ENCODE results near the gene RXRA.

The RXRA gene

DNA sequence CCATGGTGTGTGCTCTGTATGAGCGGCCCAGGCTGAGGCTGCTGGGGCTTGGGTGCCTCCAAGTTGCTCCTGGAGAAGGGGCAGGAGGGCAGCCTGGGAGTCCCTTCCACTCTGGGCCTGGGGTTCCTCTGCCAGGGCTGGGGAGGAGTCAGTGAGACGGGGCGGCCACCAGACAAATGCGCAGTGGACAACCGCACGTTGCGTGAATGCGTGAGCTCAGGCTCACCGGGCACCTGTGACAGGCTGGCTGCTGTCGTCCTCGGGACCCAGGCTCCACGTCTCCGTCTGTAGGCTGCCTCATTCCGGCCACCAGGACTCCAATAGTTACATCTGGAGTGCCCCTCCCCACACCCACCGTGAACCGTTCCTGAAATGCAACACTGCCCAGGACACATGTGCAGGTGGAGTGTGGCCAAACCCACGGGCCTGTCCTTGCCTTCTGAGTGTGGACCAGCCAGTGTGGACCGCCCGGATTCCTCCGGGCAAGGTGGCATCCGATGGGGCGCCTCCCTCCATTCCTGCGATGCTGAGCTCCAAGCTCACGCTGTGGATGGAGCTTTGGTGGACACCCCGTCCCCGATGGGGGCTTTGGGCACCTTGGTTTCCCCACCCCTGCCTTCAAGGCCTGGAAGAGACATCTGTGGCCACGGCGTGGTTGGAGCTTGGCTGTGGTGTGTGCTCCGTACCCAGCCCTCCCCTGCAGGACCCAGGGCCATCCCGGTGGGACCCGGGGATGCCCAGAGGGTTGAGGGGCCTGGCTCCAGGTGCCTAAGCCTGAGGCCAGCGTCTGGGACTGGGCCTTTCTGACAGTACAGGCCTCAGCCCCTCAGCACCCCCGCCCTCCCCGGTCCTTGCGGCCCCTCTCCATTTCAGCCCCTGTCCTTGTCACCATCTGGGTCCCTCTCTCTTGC, 34.0 kb upstream of the RXRA start:
- TF ChIP-seq FOXP2 (optimal IDR thresholded peaks at IDR 0.05; ENCODE audit: control extremely low read depth, extremely low read length, insufficient read depth): no peak
- Histone ChIP-seq H3K9me3 (ENCODE audit: low read depth, low read length) (no peaks in the 10 kb centered on the region), H3K36me3 (ENCODE audit: insufficient read depth, low read length) (no peaks in the 10 kb centered on the region), H3K27ac (peak overlapping the region; percentile 97), H3K4me3 (no peak overlapping the region), H3K9ac (ENCODE audit: insufficient read length) (no peak overlapping the region)
- DNase-seq (ENCODE audit: low read depth, low spot score): no peak

DNA sequence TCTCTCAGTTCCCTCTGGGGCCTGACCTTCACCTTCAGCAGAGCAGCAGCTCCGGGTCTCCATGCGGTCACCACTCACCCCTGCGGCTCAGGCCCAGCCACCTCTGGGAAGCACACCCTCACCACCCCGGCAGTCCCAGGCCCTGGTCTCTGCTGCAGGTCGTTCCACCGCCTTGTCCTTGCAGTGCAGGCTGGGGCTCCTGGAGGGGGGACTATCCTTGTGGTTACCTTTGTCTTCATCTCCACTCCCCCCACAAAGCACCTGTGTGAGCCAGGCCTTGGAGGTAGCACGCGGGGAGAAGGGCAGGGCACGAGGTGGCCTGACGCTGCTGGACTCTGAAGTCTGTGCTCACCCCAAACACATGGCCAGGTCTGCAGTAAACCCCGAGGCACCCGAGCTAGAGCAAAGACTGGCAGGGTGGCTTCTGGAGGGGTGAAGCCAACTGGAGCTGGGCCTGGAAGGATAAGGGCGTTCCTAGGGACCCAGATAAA, 33.2 kb upstream of the RXRA start:
- Histone ChIP-seq H3K9ac (ENCODE audit: insufficient read length) (peak overlapping the region; percentile 53), H3K4me3 (peak overlapping the region; percentile 68), H3K9me3 (ENCODE audit: low read depth, low read length) (no peaks in the 10 kb centered on the region), H3K36me3 (ENCODE audit: insufficient read depth, low read length) (no peaks in the 10 kb centered on the region), H3K27ac (peak overlapping the region; percentile 97)
- no peak for DNase-seq (ENCODE audit: low read depth, low spot score)
- no peak for TF ChIP-seq EZH2 (IDR thresholded peaks at IDR 0.05)
- TF ChIP-seq POLR2AphosphoS5 (IDR thresholded peaks at IDR 0.05; ENCODE audit: borderline replicate concordance, low read depth, low read length): no peak
- no peak for TF ChIP-seq FOXP2 (optimal IDR thresholded peaks at IDR 0.05; ENCODE audit: control extremely low read depth, extremely low read length, insufficient read depth)

DNA sequence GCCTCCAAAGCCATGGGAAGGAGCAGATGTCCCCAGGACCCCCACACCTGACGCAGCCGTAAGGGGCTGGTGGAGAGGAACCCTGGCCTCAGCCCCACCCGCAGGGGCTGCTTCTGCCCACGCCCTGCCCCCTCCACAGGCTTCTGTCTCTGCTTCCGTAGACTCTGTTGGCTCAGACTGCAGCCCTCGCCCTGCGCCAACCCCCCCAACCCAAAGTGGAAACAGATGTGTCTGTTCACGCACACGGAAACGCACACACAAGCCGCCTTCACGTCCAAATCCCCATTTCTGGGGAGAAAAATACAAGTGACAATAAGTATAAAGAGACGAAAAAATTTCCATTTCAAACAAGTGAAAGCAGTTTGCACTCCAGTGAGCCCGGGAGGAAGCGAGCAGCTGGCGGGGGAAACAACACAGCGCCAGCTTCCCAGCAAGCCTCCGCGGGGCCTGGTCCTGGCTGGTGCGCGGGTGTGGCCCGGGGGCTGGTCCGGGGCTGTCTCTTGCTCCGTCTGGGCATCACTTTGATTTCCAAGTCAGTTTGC, 32.6 kb upstream of the RXRA start:
- H3K9ac ChIP-seq (ENCODE audit: insufficient read length): peak overlapping the region; percentile 69
- DNase-seq (ENCODE audit: low read depth, low spot score): peak; percentile 20
- TF ChIP-seq FOXP2 (optimal IDR thresholded peaks at IDR 0.05; ENCODE audit: control extremely low read depth, extremely low read length, insufficient read depth) (no peak), POLR2AphosphoS5 (IDR thresholded peaks at IDR 0.05; ENCODE audit: borderline replicate concordance, low read depth, low read length) (no peak), EZH2 (IDR thresholded peaks at IDR 0.05) (no peak)
- H3K36me3 ChIP-seq (ENCODE audit: insufficient read depth, low read length): no peaks in the 10 kb centered on the region
- peak overlapping the region; percentile 97 for H3K27ac ChIP-seq
- no peaks in the 10 kb centered on the region for H3K9me3 ChIP-seq (ENCODE audit: low read depth, low read length)
- peak overlapping the region; percentile 68 for H3K4me3 ChIP-seq

- Histone ChIP-seq H3K9ac (ENCODE audit: insufficient read length) (peak overlapping the region; percentile 69), H3K4me3 (peak overlapping the region; percentile 68), H3K36me3 (ENCODE audit: insufficient read depth, low read length) (no peaks in the 10 kb centered on the region), H3K27ac (peak overlapping the region; percentile 97), H3K9me3 (ENCODE audit: low read depth, low read length) (no peaks in the 10 kb centered on the region)
- TF ChIP-seq FOXP2 (optimal IDR thresholded peaks at IDR 0.05; ENCODE audit: control extremely low read depth, extremely low read length, insufficient read depth) (no peak), POLR2AphosphoS5 (IDR thresholded peaks at IDR 0.05; ENCODE audit: borderline replicate concordance, low read depth, low read length) (no peak), EZH2 (IDR thresholded peaks at IDR 0.05) (no peak)
- no peak for DNase-seq (ENCODE audit: low read depth, low spot score)
These were observed 31.8 kb upstream of the RXRA start for GRCh38 chr9:134294153-134295071.

DNA sequence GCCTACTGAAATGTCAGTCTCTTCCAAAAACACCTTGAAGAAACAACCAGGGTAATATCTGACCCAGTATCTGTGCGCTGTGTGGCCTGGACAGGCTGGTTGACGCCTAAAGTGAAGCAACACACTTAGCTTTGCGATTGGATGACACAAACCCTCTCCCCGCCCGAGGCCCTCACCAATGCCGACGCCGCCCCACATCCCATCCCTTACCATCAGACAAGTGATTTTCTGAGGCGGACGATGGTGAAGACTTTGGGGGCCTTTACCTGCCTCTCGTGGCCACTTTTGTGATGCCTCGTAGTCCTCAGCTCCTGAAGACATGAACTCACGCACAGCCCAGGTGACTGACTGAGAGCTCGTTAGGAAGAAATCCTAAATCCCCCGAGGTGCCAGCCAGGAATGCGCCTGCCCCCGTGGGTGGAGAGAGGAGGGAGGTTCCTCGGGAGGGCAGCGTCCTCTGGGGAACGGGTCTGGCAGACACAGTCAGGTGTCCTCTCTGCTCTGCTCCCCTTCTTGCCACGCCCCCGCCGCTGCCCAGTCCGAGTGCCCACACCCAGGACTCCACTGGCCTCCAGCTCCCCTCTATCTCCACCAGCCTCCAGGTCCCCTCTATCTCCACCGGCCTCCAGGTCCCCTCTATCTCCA, 31.0 kb upstream of the RXRA start:
- Histone ChIP-seq H3K4me3 (no peak overlapping the region), H3K27ac (peak overlapping the region; percentile 97; the same call in 1 of the 2 replicates), H3K36me3 (ENCODE audit: insufficient read depth, low read length) (no peaks in the 10 kb centered on the region), H3K9ac (ENCODE audit: insufficient read length) (no peak overlapping the region), H3K9me3 (ENCODE audit: low read depth, low read length) (no peaks in the 10 kb centered on the region)
- no peak for TF ChIP-seq EZH2 (IDR thresholded peaks at IDR 0.05)
- no peak for TF ChIP-seq POLR2AphosphoS5 (IDR thresholded peaks at IDR 0.05; ENCODE audit: borderline replicate concordance, low read depth, low read length)
- no peak for TF ChIP-seq FOXP2 (optimal IDR thresholded peaks at IDR 0.05; ENCODE audit: control extremely low read depth, extremely low read length, insufficient read depth)
- DNase-seq (ENCODE audit: low read depth, low spot score): no peak

DNA sequence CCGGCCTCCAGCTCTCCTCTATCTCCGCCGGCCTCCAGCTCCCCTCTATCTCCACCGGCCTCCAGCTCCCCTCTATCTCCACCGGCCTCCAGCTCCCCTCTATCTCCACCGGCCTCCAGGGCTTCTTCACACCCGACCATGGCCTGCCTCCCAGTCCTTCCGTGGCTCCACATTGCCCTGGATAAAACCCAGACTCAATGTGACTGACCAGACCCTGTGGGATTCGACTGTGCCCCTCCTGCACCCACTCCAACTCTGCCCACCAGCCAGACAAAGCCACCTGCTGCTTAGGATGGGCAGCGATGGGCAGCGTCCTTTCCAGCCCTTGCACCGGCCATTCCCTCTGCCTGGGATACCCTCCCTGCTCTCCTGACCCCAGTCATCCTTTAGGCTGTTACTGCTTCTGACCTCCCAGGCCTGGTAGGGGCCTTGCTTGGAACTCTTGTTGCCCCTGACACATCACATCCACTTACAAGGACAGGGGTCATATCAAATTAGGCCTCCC, 30.5 kb upstream of the RXRA start:
- no peaks in the 10 kb centered on the region for H3K9me3 ChIP-seq (ENCODE audit: low read depth, low read length)
- no peak overlapping the region for H3K27ac ChIP-seq
- no peaks in the 10 kb centered on the region for H3K36me3 ChIP-seq (ENCODE audit: insufficient read depth, low read length)
- no peak overlapping the region for H3K4me3 ChIP-seq
- H3K9ac ChIP-seq (ENCODE audit: insufficient read length): no peak overlapping the region
- no peak for DNase-seq (ENCODE audit: low read depth, low spot score)
- no peak for TF ChIP-seq FOXP2 (optimal IDR thresholded peaks at IDR 0.05; ENCODE audit: control extremely low read depth, extremely low read length, insufficient read depth)
- TF ChIP-seq EZH2 (IDR thresholded peaks at IDR 0.05): no peak
- no peak for TF ChIP-seq POLR2AphosphoS5 (IDR thresholded peaks at IDR 0.05; ENCODE audit: borderline replicate concordance, low read depth, low read length)

- Histone ChIP-seq H3K27ac (no peak overlapping the region), H3K9me3 (ENCODE audit: low read depth, low read length) (no peaks in the 10 kb centered on the region), H3K36me3 (ENCODE audit: insufficient read depth, low read length) (no peaks in the 10 kb centered on the region), H3K4me3 (no peak overlapping the region), H3K9ac (ENCODE audit: insufficient read length) (no peak overlapping the region)
- no peak for TF ChIP-seq POLR2AphosphoS5 (IDR thresholded peaks at IDR 0.05; ENCODE audit: borderline replicate concordance, low read depth, low read length)
- no peak for TF ChIP-seq FOXP2 (optimal IDR thresholded peaks at IDR 0.05; ENCODE audit: control extremely low read depth, extremely low read length, insufficient read depth)
- TF ChIP-seq EZH2 (IDR thresholded peaks at IDR 0.05): no peak
- DNase-seq (ENCODE audit: low read depth, low spot score): no peak
These were observed 29.8 kb upstream of the RXRA start for GRCh38 chr9:134296301-134297082.
